ENCODE measurements around the gene FGA.
"Not testable (repeated sequence)": the region's sequence is repeated elsewhere in the genome, so short reads cannot be mapped to it uniquely, and the experiment has no call there.

Gene FGA

GRCh38 chr4:154606728-154607723, 16.5 kb upstream of the FGA start:
- DNase-seq (ENCODE audit: low read depth): no peak

GRCh38 chr4:154604696-154605200, 14.2 kb upstream of the FGA start:
- no peak for DNase-seq (ENCODE audit: low read depth)

- no peak for DNase-seq (ENCODE audit: low read depth)
Observed at GRCh38 chr4:154603033-154603943, 12.7 kb upstream of the FGA start.

- no peak for DNase-seq (ENCODE audit: low read depth)
Observed at GRCh38 chr4:154602404-154603020, 12.0 kb upstream of the FGA start.

GRCh38 chr4:154597798-154598774, 7.5 kb upstream of the FGA start:
- no peak for DNase-seq (ENCODE audit: low read depth)

- DNase-seq (ENCODE audit: low read depth): not testable (repeated sequence)
Observed at GRCh38 chr4:154597281-154597680, 6.7 kb upstream of the FGA start.

- DNase-seq (ENCODE audit: low read depth): no peak
Observed at GRCh38 chr4:154595807-154596206, 5.3 kb upstream of the FGA start.

- DNase-seq (ENCODE audit: low read depth): not testable (repeated sequence)
Observed at GRCh38 chr4:154594343-154594742, 3.8 kb upstream of the FGA start.

GRCh38 chr4:154593868-154594267, 3.3 kb upstream of the FGA start:
- DNase-seq (ENCODE audit: low read depth): no peak

- DNase-seq (ENCODE audit: low read depth): no peak
Observed at GRCh38 chr4:154591890-154592289, 1.3 kb upstream of the FGA start.

- DNase-seq (ENCODE audit: low read depth): no peak
Observed at GRCh38 chr4:154589296-154590197, 995 bp downstream of the FGA start.

- DNase-seq (ENCODE audit: low read depth): no peak
Observed at GRCh38 chr4:154588198-154588597, 2.3 kb downstream of the FGA start.

- DNase-seq (ENCODE audit: low read depth): no peak
Observed at GRCh38 chr4:154586296-154587033, 4.1 kb downstream of the FGA start.

GRCh38 chr4:154585369-154586018, 5.0 kb downstream of the FGA start:
- DNase-seq (ENCODE audit: low read depth): no peak

- no peak for DNase-seq (ENCODE audit: low read depth)
Observed at GRCh38 chr4:154584259-154584658, 6.3 kb downstream of the FGA start.

GRCh38 chr4:154583677-154584076, 6.9 kb downstream of the FGA start:
- no peak for DNase-seq (ENCODE audit: low read depth)

- DNase-seq (ENCODE audit: low read depth): no peak
Observed at GRCh38 chr4:154583230-154583629, 7.3 kb downstream of the FGA start.

- DNase-seq (ENCODE audit: low read depth): no peak
Observed at GRCh38 chr4:154582723-154583122, 7.8 kb downstream of the FGA start.
